ENCODE results near the gene FHDC1.

Gene FHDC1

GRCh38 chr4:152999346-153000075 lies 63.4 kb downstream of the FHDC1 start:
- H3K79me2 ChIP-seq (ENCODE audit: control insufficient read depth, insufficient read depth, low read length), result no peaks in the 10 kb centered on the region
- H3K79me1 ChIP-seq (ENCODE audit: low read length), result no peaks in the 10 kb centered on the region
- H2BK5ac ChIP-seq (ENCODE audit: low read length), result no peak overlapping the region
- no peak overlapping the region for H4K8ac ChIP-seq (ENCODE audit: low read depth, low read length)
- H3K4me1 ChIP-seq (ENCODE audit: control insufficient read depth, low read depth, low read length), result peaks cover 7% of the 10 kb centered on the region
- no CpG with 5 or more reads among the region's 12 CpGs for WGBS (ENCODE audit: extremely low coverage, insufficient coverage, low lambda C conversion rate)
- H2BK120ac ChIP-seq (ENCODE audit: low read depth, low read length), result no peak overlapping the region
- no peak overlapping the region for H2BK15ac ChIP-seq (replicated peaks; ENCODE audit: low read depth)
- no peak overlapping the region for H2AK5ac ChIP-seq (ENCODE audit: low read length)
- no peak overlapping the region for H3K4me3 ChIP-seq (ENCODE audit: low read length)
- H3K56ac ChIP-seq (ENCODE audit: low read length), result no peak overlapping the region
- H3K18ac ChIP-seq (ENCODE audit: low read length), result no peak overlapping the region
- H3K4me2 ChIP-seq (ENCODE audit: low read length), result no peak overlapping the region
- no peak overlapping the region for H3K9ac ChIP-seq (ENCODE audit: low read length)
- no peaks in the 10 kb centered on the region for H3K27me3 ChIP-seq (ENCODE audit: insufficient read depth, low read length, poor library complexity)
- H3K4ac ChIP-seq (ENCODE audit: low read depth, low read length), result no peak overlapping the region
- DNase-seq, result no peak
- H4K5ac ChIP-seq (ENCODE audit: low read length), result no peak overlapping the region
- H3K23ac ChIP-seq (ENCODE audit: low read length), result no peak overlapping the region
- H3K36me3 ChIP-seq (ENCODE audit: control insufficient read depth, insufficient read depth, low read length), result no peaks in the 10 kb centered on the region
- no peak overlapping the region for H3K27ac ChIP-seq (ENCODE audit: low read depth, low read length)

DNA sequence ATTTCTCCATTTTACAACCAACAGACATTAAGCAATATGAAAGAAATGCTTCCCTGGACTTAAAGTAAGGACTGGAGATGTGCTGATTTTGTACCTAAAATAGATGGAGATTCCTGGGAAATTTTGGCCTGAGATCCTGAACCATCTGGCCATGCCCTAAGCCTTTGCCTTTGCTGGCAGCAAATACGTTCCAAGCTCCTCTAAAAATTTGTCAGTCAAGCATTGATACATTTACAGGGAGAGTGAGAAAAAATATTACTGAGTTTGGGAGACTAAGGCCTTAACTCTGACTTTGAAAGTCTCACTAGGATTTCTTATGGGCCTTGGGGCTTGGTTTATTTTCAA lies 63.9 kb downstream of the FHDC1 start:
- DNase-seq, result no peak
- Histone ChIP-seq H3K4me3 (ENCODE audit: low read length) (no peak overlapping the region), H3K4ac (ENCODE audit: low read depth, low read length) (no peak overlapping the region), H3K23ac (ENCODE audit: low read length) (no peak overlapping the region), H3K56ac (ENCODE audit: low read length) (no peak overlapping the region), H2BK5ac (ENCODE audit: low read length) (no peak overlapping the region), H4K8ac (ENCODE audit: low read depth, low read length) (no peak overlapping the region), H3K27ac (ENCODE audit: low read depth, low read length) (no peak overlapping the region), H2AK5ac (ENCODE audit: low read length) (no peak overlapping the region), H2BK15ac (replicated peaks; ENCODE audit: low read depth) (no peak overlapping the region), H3K27me3 (ENCODE audit: insufficient read depth, low read length, poor library complexity) (no peaks in the 10 kb centered on the region), H3K79me1 (ENCODE audit: low read length) (no peaks in the 10 kb centered on the region), H3K79me2 (ENCODE audit: control insufficient read depth, insufficient read depth, low read length) (no peaks in the 10 kb centered on the region), H3K4me1 (ENCODE audit: control insufficient read depth, low read depth, low read length) (peaks cover 7% of the 10 kb centered on the region), H3K4me2 (ENCODE audit: low read length) (no peak overlapping the region), H2BK120ac (ENCODE audit: low read depth, low read length) (no peak overlapping the region), H3K36me3 (ENCODE audit: control insufficient read depth, insufficient read depth, low read length) (no peaks in the 10 kb centered on the region), H4K5ac (ENCODE audit: low read length) (no peak overlapping the region), H3K9ac (ENCODE audit: low read length) (no peak overlapping the region), H3K18ac (ENCODE audit: low read length) (no peak overlapping the region)
- no CpG with 5 or more reads among the region's 1 CpG for WGBS (ENCODE audit: extremely low coverage, insufficient coverage, low lambda C conversion rate)

- no peak for DNase-seq
- Histone ChIP-seq H3K36me3 (ENCODE audit: control insufficient read depth, insufficient read depth, low read length) (no peaks in the 10 kb centered on the region), H3K4ac (ENCODE audit: low read depth, low read length) (no peak overlapping the region), H3K56ac (ENCODE audit: low read length) (no peak overlapping the region), H2BK5ac (ENCODE audit: low read length) (no peak overlapping the region), H3K9ac (ENCODE audit: low read length) (no peak overlapping the region), H3K79me1 (ENCODE audit: low read length) (no peaks in the 10 kb centered on the region), H2BK120ac (ENCODE audit: low read depth, low read length) (no peak overlapping the region), H3K4me2 (ENCODE audit: low read length) (no peak overlapping the region), H4K8ac (ENCODE audit: low read depth, low read length) (no peak overlapping the region), H2AK5ac (ENCODE audit: low read length) (no peak overlapping the region), H3K18ac (ENCODE audit: low read length) (no peak overlapping the region), H4K5ac (ENCODE audit: low read length) (no peak overlapping the region), H3K79me2 (ENCODE audit: control insufficient read depth, insufficient read depth, low read length) (no peaks in the 10 kb centered on the region), H3K4me3 (ENCODE audit: low read length) (no peak overlapping the region), H2BK15ac (replicated peaks; ENCODE audit: low read depth) (no peak overlapping the region), H3K27ac (ENCODE audit: low read depth, low read length) (no peak overlapping the region), H3K23ac (ENCODE audit: low read length) (no peak overlapping the region), H3K4me1 (ENCODE audit: control insufficient read depth, low read depth, low read length) (peaks cover 2% of the 10 kb centered on the region), H3K27me3 (ENCODE audit: insufficient read depth, low read length, poor library complexity) (no peaks in the 10 kb centered on the region)
- no CpG with 5 or more reads among the region's 5 CpGs for WGBS (ENCODE audit: extremely low coverage, insufficient coverage, low lambda C conversion rate)
Measured at GRCh38 chr4:153001626-153002025, 65.5 kb downstream of the FHDC1 start.

GRCh38 chr4:153002110-153002509 lies 66.0 kb downstream of the FHDC1 start:
- H3K18ac ChIP-seq (ENCODE audit: low read length), result no peak overlapping the region
- no peak overlapping the region for H2BK5ac ChIP-seq (ENCODE audit: low read length)
- no peak overlapping the region for H3K23ac ChIP-seq (ENCODE audit: low read length)
- no peak overlapping the region for H3K27ac ChIP-seq (ENCODE audit: low read depth, low read length)
- H3K27me3 ChIP-seq (ENCODE audit: insufficient read depth, low read length, poor library complexity), result no peaks in the 10 kb centered on the region
- H3K4me1 ChIP-seq (ENCODE audit: control insufficient read depth, low read depth, low read length), result peaks cover 2% of the 10 kb centered on the region
- no CpG with 5 or more reads among the region's 2 CpGs for WGBS (ENCODE audit: extremely low coverage, insufficient coverage, low lambda C conversion rate)
- DNase-seq, result no peak
- H2AK5ac ChIP-seq (ENCODE audit: low read length), result no peak overlapping the region
- no peaks in the 10 kb centered on the region for H3K36me3 ChIP-seq (ENCODE audit: control insufficient read depth, insufficient read depth, low read length)
- no peak overlapping the region for H3K4me3 ChIP-seq (ENCODE audit: low read length)
- no peaks in the 10 kb centered on the region for H3K79me2 ChIP-seq (ENCODE audit: control insufficient read depth, insufficient read depth, low read length)
- H3K4me2 ChIP-seq (ENCODE audit: low read length), result no peak overlapping the region
- no peak overlapping the region for H4K5ac ChIP-seq (ENCODE audit: low read length)
- no peak overlapping the region for H3K9ac ChIP-seq (ENCODE audit: low read length)
- H2BK120ac ChIP-seq (ENCODE audit: low read depth, low read length), result no peak overlapping the region
- no peak overlapping the region for H4K8ac ChIP-seq (ENCODE audit: low read depth, low read length)
- H3K4ac ChIP-seq (ENCODE audit: low read depth, low read length), result no peak overlapping the region
- no peak overlapping the region for H3K56ac ChIP-seq (ENCODE audit: low read length)
- no peaks in the 10 kb centered on the region for H3K79me1 ChIP-seq (ENCODE audit: low read length)
- H2BK15ac ChIP-seq (replicated peaks; ENCODE audit: low read depth), result no peak overlapping the region

- peaks cover 2% of the 10 kb centered on the region for H3K4me1 ChIP-seq (ENCODE audit: control insufficient read depth, low read depth, low read length)
- no peaks in the 10 kb centered on the region for H3K27me3 ChIP-seq (ENCODE audit: insufficient read depth, low read length, poor library complexity)
- no peak overlapping the region for H4K5ac ChIP-seq (ENCODE audit: low read length)
- no peak overlapping the region for H3K4ac ChIP-seq (ENCODE audit: low read depth, low read length)
- no peaks in the 10 kb centered on the region for H3K79me1 ChIP-seq (ENCODE audit: low read length)
- DNase-seq, result no peak
- H3K56ac ChIP-seq (ENCODE audit: low read length), result no peak overlapping the region
- no peak overlapping the region for H2BK15ac ChIP-seq (replicated peaks; ENCODE audit: low read depth)
- no peak overlapping the region for H3K4me2 ChIP-seq (ENCODE audit: low read length)
- no peak overlapping the region for H2BK120ac ChIP-seq (ENCODE audit: low read depth, low read length)
- H3K23ac ChIP-seq (ENCODE audit: low read length), result no peak overlapping the region
- H3K36me3 ChIP-seq (ENCODE audit: control insufficient read depth, insufficient read depth, low read length), result no peaks in the 10 kb centered on the region
- no peak overlapping the region for H2AK5ac ChIP-seq (ENCODE audit: low read length)
- no CpG with 5 or more reads among the region's 6 CpGs for WGBS (ENCODE audit: extremely low coverage, insufficient coverage, low lambda C conversion rate)
- H3K4me3 ChIP-seq (ENCODE audit: low read length), result no peak overlapping the region
- H4K8ac ChIP-seq (ENCODE audit: low read depth, low read length), result no peak overlapping the region
- H3K27ac ChIP-seq (ENCODE audit: low read depth, low read length), result no peak overlapping the region
- no peak overlapping the region for H3K9ac ChIP-seq (ENCODE audit: low read length)
- no peak overlapping the region for H2BK5ac ChIP-seq (ENCODE audit: low read length)
- no peak overlapping the region for H3K18ac ChIP-seq (ENCODE audit: low read length)
- H3K79me2 ChIP-seq (ENCODE audit: control insufficient read depth, insufficient read depth, low read length), result no peaks in the 10 kb centered on the region
Measured at GRCh38 chr4:153004081-153004850, 68.1 kb downstream of the FHDC1 start.
